H1 (cell line): ENCODE data around the gene TRAPPC5. TPM values are rescaled to one million over a fixed set of nuclear protein-coding genes. Genes with fewer than 3 reads are reported as not detected.

Source experiments
- CTCF ChIA-PET: fragments of 300-600 bp; sonication (Branson Sonifier 250); formaldehyde crosslinking; loops from one replicate; lab custom pipeline; 2021; ENCODE audit not compliant: partially characterized antibody; lab: Charles Lee
- POLR2A ChIA-PET: fragments of 300-600 bp; sonication (Branson Sonifier 250); formaldehyde crosslinking; loops from one replicate; lab custom pipeline; 2021; ENCODE audit warnings: inconsistent platforms; ENCODE audit not compliant: partially characterized antibody; lab: Charles Lee
- DNase-seq, 2 experiments: peaks; one replicate each; pipeline versions ENCODE4 v3.0.0 to v3.0.0-alpha.2; 2010 to 2022; ENCODE audit warnings: low spot score in 2 of 2, low read depth in 1 of 2, mixed read lengths in 1 of 2
- FAIRE-seq: peaks from 2 replicates; lab custom pipeline; 2011; peaks lifted over from hg19 to GRCh38; lab: Jason Lieb, UNC
- H2AFZ ChIP-seq: 2 replicates; pipeline ENCODE4 v1.8.1; 2012; ENCODE audit warnings: low read length, inconsistent platforms
- H2AK5ac ChIP-seq: 2 replicates; pipeline ENCODE4 v1.6.1; 2013; ENCODE audit warnings: low read depth, low read length
- H2BK120ac ChIP-seq: replicated peaks from 2 replicates; pipeline ENCODE3; 2013; ENCODE audit warnings: low read depth, low read length, inconsistent platforms
- H2BK12ac ChIP-seq: 2 replicates; pipeline ENCODE4 v1.6.1; 2013; ENCODE audit warnings: low read depth, low read length
- H2BK15ac ChIP-seq: 2 replicates; pipeline ENCODE4 v1.6.1; 2013; ENCODE audit warnings: low read length
- H2BK20ac ChIP-seq: 2 replicates; pipeline ENCODE4 v1.6.1; 2013; ENCODE audit warnings: low read length
- H2BK5ac ChIP-seq: 2 replicates; pipeline ENCODE4 v1.6.1; 2013; ENCODE audit warnings: low read depth, low read length
- H3K14ac ChIP-seq: 2 replicates; pipeline ENCODE4 v1.6.1; 2013; ENCODE audit warnings: inconsistent platforms; ENCODE audit not compliant: insufficient read length
- H3K18ac ChIP-seq: 2 replicates; pipeline ENCODE4 v1.6.1; 2013; ENCODE audit warnings: low read length; ENCODE audit errors: extremely low read depth
- H3K23ac ChIP-seq: 2 replicates; pipeline ENCODE4 v1.6.1; 2013; ENCODE audit warnings: inconsistent platforms; ENCODE audit not compliant: insufficient read length
- H3K23me2 ChIP-seq: 2 replicates; pipeline ENCODE4 v1.6.1; 2013; ENCODE audit warnings: low read depth, low read length
- H3K27ac ChIP-seq: 2 replicates; pipeline ENCODE4 v1.6.1; 2011; ENCODE audit warnings: low read depth, low read length, inconsistent platforms
- H3K27me3 ChIP-seq, 4 experiments: replicated peaks in 1 of 4; 1 replicate in 1 of 4; 2 replicates in 3 of 4; pipeline versions ENCODE4 v1.6.1 to v1.8.1; 2011 to 2013; ENCODE audit warnings: low read length in 3 of 4, mild to moderate bottlenecking in 3 of 4, inconsistent platforms in 2 of 4, mixed read lengths in 2 of 4, moderate library complexity in 1 of 4; ENCODE audit not compliant: control insufficient read depth in 3 of 4, insufficient read depth in 3 of 4; ENCODE audit errors: extremely low read depth in 1 of 4
- H3K36me3 ChIP-seq, 4 experiments: 2 replicates each; pipeline versions ENCODE4 v1.6.1 to v1.8.1; 2011 to 2013; ENCODE audit warnings: mild to moderate bottlenecking in 4 of 4, low read length in 3 of 4, moderate library complexity in 2 of 4, control low read depth in 1 of 4, inconsistent platforms in 1 of 4; ENCODE audit not compliant: insufficient read depth in 4 of 4, control insufficient read depth in 2 of 4
- H3K4ac ChIP-seq: replicated peaks from 2 replicates; pipeline ENCODE3; 2013; ENCODE audit warnings: low read length, low read depth, mixed read lengths, inconsistent platforms; ENCODE audit not compliant: insufficient read length
- H3K4me1 ChIP-seq, 4 experiments: replicated peaks in 1 of 4; 1 replicate in 1 of 4; 2 replicates in 3 of 4; pipeline versions ENCODE4 v1.6.1 to v1.8.1; 2011 to 2013; ENCODE audit warnings: low read length in 3 of 4, inconsistent platforms in 2 of 4, mixed read lengths in 1 of 4; ENCODE audit not compliant: insufficient read depth in 4 of 4, control insufficient read depth in 3 of 4
- H3K4me2 ChIP-seq, 2 experiments: 2 replicates each; pipeline versions ENCODE4 v1.6.1 to v1.8.1; 2011 to 2013; ENCODE audit warnings: low read depth in 2 of 2, low read length in 2 of 2, control low read depth in 1 of 2, inconsistent platforms in 1 of 2, mild to moderate bottlenecking in 1 of 2; ENCODE audit not compliant: insufficient read depth in 1 of 2
- H3K4me3 ChIP-seq, 4 experiments: fragments of 200-600, 300-600 bp in 1 of 4; sonication (generic), shearing (Covaris generic), sonication (Bioruptor Twin) in 1 of 4; 2 replicates each; pipeline versions ENCODE4 v1.5.1 to v1.8.1; 2011 to 2016; ENCODE audit warnings: low read length in 4 of 4, low read depth in 3 of 4, control low read depth in 2 of 4, inconsistent platforms in 2 of 4, mild to moderate bottlenecking in 2 of 4, mixed read lengths in 1 of 4, moderate library complexity in 1 of 4; ENCODE audit not compliant: insufficient read depth in 2 of 4; ENCODE audit errors: extremely low read depth in 1 of 4
- H3K56ac ChIP-seq: replicated peaks from 2 replicates; pipeline ENCODE3; 2013; ENCODE audit warnings: low read depth, mild to moderate bottlenecking, mixed read lengths, low read length, inconsistent platforms; ENCODE audit not compliant: insufficient read length
- H3K79me1 ChIP-seq: 2 replicates; pipeline ENCODE4 v1.6.1; 2013; ENCODE audit warnings: low read depth, low read length, control low read depth
- H3K79me2 ChIP-seq, 2 experiments: 2 replicates each; pipeline versions ENCODE4 v1.6.1 to v1.8.1; 2012 to 2013; ENCODE audit warnings: low read length in 2 of 2, mild to moderate bottlenecking in 2 of 2, inconsistent platforms in 1 of 2; ENCODE audit not compliant: insufficient read depth in 2 of 2, control insufficient read depth in 1 of 2
- H3K9ac ChIP-seq, 4 experiments: replicated peaks in 1 of 4; 1 replicate in 1 of 4; 2 replicates in 3 of 4; pipeline versions ENCODE4 v1.6.1 to v1.8.1; 2011 to 2013; ENCODE audit warnings: low read depth in 3 of 4, low read length in 3 of 4, control low read depth in 2 of 4, mild to moderate bottlenecking in 2 of 4, moderate library complexity in 2 of 4, inconsistent platforms in 1 of 4; ENCODE audit errors: extremely low read depth in 1 of 4
- H3K9me3 ChIP-seq, 2 experiments: 2 replicates each; pipeline versions ENCODE4 v1.6.1 to v1.8.1; 2012 to 2013; ENCODE audit warnings: mild to moderate bottlenecking in 2 of 2, moderate library complexity in 2 of 2, control low read depth in 1 of 2, inconsistent platforms in 1 of 2, low read depth in 1 of 2, low read length in 1 of 2, mixed read lengths in 1 of 2; ENCODE audit not compliant: insufficient read depth in 2 of 2
- H4K20me1 ChIP-seq, 2 experiments: replicated peaks in 1 of 2; 2 replicates each; pipeline versions ENCODE3 to v1.8.1; 2011 to 2013; ENCODE audit warnings: inconsistent platforms in 2 of 2, low read length in 2 of 2, mild to moderate bottlenecking in 1 of 2; ENCODE audit not compliant: insufficient read depth in 2 of 2, control insufficient read depth in 1 of 2
- H4K5ac ChIP-seq: 2 replicates; pipeline ENCODE4 v1.6.1; 2013; ENCODE audit warnings: low read length, low read depth, mixed read lengths, inconsistent platforms; ENCODE audit not compliant: insufficient read length
- H4K8ac ChIP-seq: 2 replicates; pipeline ENCODE4 v1.8.0; 2013; ENCODE audit warnings: mild to moderate bottlenecking, moderate library complexity, low read length, inconsistent platforms; ENCODE audit not compliant: insufficient read depth; ENCODE audit errors: extremely low read depth
- H4K91ac ChIP-seq: replicated peaks from 2 replicates; pipeline ENCODE3; 2013; ENCODE audit warnings: low read length, mixed read lengths, inconsistent platforms; ENCODE audit not compliant: insufficient read length
- ATF2 ChIP-seq: IDR thresholded peaks from 2 replicates; pipeline ENCODE4 v1.6.1; 2012; ENCODE audit warnings: low read length, inconsistent platforms
- ATF3 ChIP-seq: IDR thresholded peaks from 2 replicates; pipeline ENCODE4 v1.6.1; 2011; ENCODE audit warnings: low read depth, mild to moderate bottlenecking, low read length; ENCODE audit not compliant: insufficient read depth
- MAX ChIP-seq: IDR thresholded peaks from 2 replicates; pipeline ENCODE4 v1.6.1; 2012; ENCODE audit warnings: inconsistent platforms
- NRF1 ChIP-seq: IDR thresholded peaks from 2 replicates; pipeline ENCODE4 v1.6.1; 2011; ENCODE audit warnings: mild to moderate bottlenecking, low read depth, low read length, improper control_type of control experiment
- RBBP5 ChIP-seq: IDR thresholded peaks from 2 replicates; pipeline ENCODE4 v1.7.1; 2012; ENCODE audit warnings: low read depth, mild to moderate bottlenecking, inconsistent platforms, low read length, moderate library complexity, borderline replicate concordance
- RXRA ChIP-seq: IDR thresholded peaks from 2 replicates; pipeline ENCODE4 v1.6.1; 2011; ENCODE audit warnings: low read depth, mild to moderate bottlenecking, low read length, moderate library complexity; ENCODE audit not compliant: insufficient read depth
- SAP30 ChIP-seq: fragments of 300-600 bp; sonication (generic); IDR thresholded peaks from 2 replicates; pipeline ENCODE4 v1.7.1; 2012; ENCODE audit warnings: low read length, moderate library complexity, mild to moderate bottlenecking, inconsistent platforms; ENCODE audit not compliant: insufficient read depth, insufficient replicate concordance
- SIN3A ChIP-seq, 2 experiments: IDR thresholded peaks in 1 of 2; conservative IDR thresholded peaks in 1 of 2; 2 replicates each; pipeline ENCODE4 v1.6.1; 2011 to 2012; ENCODE audit warnings: low read length in 2 of 2, improper control_type of control experiment in 1 of 2, low read depth in 1 of 2, mild to moderate bottlenecking in 1 of 2
- SP2 ChIP-seq: IDR thresholded peaks from 2 replicates; pipeline ENCODE4 v1.6.1; 2012; ENCODE audit warnings: mild to moderate bottlenecking, low read length, inconsistent platforms
- TCF12 ChIP-seq: IDR thresholded peaks from 2 replicates; pipeline ENCODE4 v1.6.1; 2011; ENCODE audit warnings: low read depth, mild to moderate bottlenecking, low read length
- WGBS, 2 experiments: shearing (Covaris generic) in 1 of 2; methylation state at CpG; one replicate each; pipeline versions ENCODE4 v1.1.6 to v1.1.7; 2013 to 2015; ENCODE audit warnings: low lambda C conversion rate in 2 of 2, mixed read lengths in 2 of 2, inconsistent platforms in 1 of 2, low coverage in 1 of 2, missing lambda C conversion rate in 1 of 2; ENCODE audit not compliant: insufficient replicate concordance in 2 of 2, insufficient coverage in 1 of 2, insufficient read length in 1 of 2; ENCODE audit errors: extremely low coverage in 1 of 2, missing lambda C conversion rate in 1 of 2; 5-methylcytosine and 5-hydroxymethylcytosine counted together
- polyA plus RNA-seq, 7 experiments: library from polyadenylated mRNA; depleted of rRNA in 3 of 7; stranded (reverse) in 5 of 7; unstranded in 2 of 7; fragments of >200 nt in 5 of 7; fragments of 200-250 nt in 2 of 7; gene quantifications; 1 replicate in 5 of 7; 2 replicates in 1 of 7; 4 replicates in 1 of 7; pipeline versions ENCODE4 v1.2.1 to v1.2.3, GENCODE V29; 2011 to 2013; ENCODE audit warnings: missing spikeins in 2 of 7, mixed read lengths in 2 of 7
- total RNA-seq: library from RNA; stranded (reverse); fragmentation: NEBNext Ultra II Directional; extraction: Animal tissue kit (Norgen Biotek cat#: 25700); gene quantifications from 2 replicates; pipeline ENCODE4 v1.2.1, GENCODE V29; 2021

The TRAPPC5 gene
- total and polyA plus RNA-seq, 2 of the 8 experiments (the other 6 are each of a cell fraction or from before 2014, with no cell fraction given): 109 to 120 TPM

- Histone ChIP-seq H4K8ac (no peak overlapping the region), H3K4me3 (no peak overlapping the region), H3K14ac (no peak overlapping the region), H2AK5ac (no peak overlapping the region), H3K4me1 (peaks cover 0 to 5% (median 0%) of the 10 kb centered on the region in 4 experiments; a peak in 2 of 7 replicates), H3K4me2 (no peak overlapping the region), H3K36me3 (peaks cover 0 to 3% (median 0%) of the 10 kb centered on the region in 4 experiments; a peak in 2 of 8 replicates), H3K56ac (no peak overlapping the region), H2BK20ac (no peak overlapping the region), H3K79me2 (no peaks in the 10 kb centered on the region), H3K4ac (no peak overlapping the region), H3K79me1 (no peaks in the 10 kb centered on the region; the same call in 1 of the 2 replicates), H2BK12ac (no peak overlapping the region), H3K23ac (no peak overlapping the region), H4K5ac (no peak overlapping the region), H3K27me3 (peaks cover 0 to under 1% (median 0%) of the 10 kb centered on the region in 4 experiments; a peak in 1 of 7 replicates), H2BK120ac (no peak overlapping the region), H4K20me1 (peaks cover 0 to 10% of the 10 kb centered on the region in 2 experiments), H3K27ac (no peak overlapping the region), H3K18ac (no peak overlapping the region), H4K91ac (no peak overlapping the region), H2AFZ (no peak overlapping the region), H3K9ac (no peak overlapping the region), H3K9me3 (no peaks in the 10 kb centered on the region), H3K23me2 (peaks cover 2% of the 10 kb centered on the region; the same call in 1 of the 2 replicates), H2BK5ac (no peak overlapping the region), H2BK15ac (no peak overlapping the region)
- ChIA-PET POLR2A (interaction anchor here (0.6 to 1.8 kb wide), 3 partner anchors 10 to 81 kb away, joined by 3 to 8 read pairs (median 3); no protein-coding TSS in a partner anchor), CTCF (interaction anchor here (1.1 to 1.8 kb wide), 3 partner anchors 11 to 155 kb away, joined by 4 to 7 read pairs (median 6); no protein-coding TSS in a partner anchor)
- no peak for FAIRE-seq
- 89% methylated on average over 14 of the region's 14 CpGs; no CpG with 5 or more reads in 1 of the 2 experiments for WGBS, 2 experiments
- DNase-seq: no peak
- no peak for TF ChIP-seq SP2
- TF ChIP-seq TCF12: no peak
- TF ChIP-seq RBBP5: no peak
- no peak for TF ChIP-seq NRF1
- TF ChIP-seq ATF3: no peak
- TF ChIP-seq SIN3A (conservative IDR thresholded peaks at IDR 0.05 in 1 of 2, IDR thresholded peaks at IDR 0.05 in 1 of 2; ENCODE audit: low read depth in 1 of 2, low read length in 2 of 2): no peak
- TF ChIP-seq ATF2: no peak
- TF ChIP-seq MAX: no peak
- TF ChIP-seq SAP30: no peak
- TF ChIP-seq RXRA: no peak
These were observed 35.5 kb upstream of the TRAPPC5 start for GRCh38 chr19:7645163-7645562.
